Measurements from ENCODE around the gene FOXN1.

- TF ChIP-seq POLR2A (IDR thresholded peaks at IDR 0.05; ENCODE audit: low read depth, low read length) = no peak
- no peak for TF ChIP-seq SPI1 (IDR thresholded peaks at IDR 0.05; ENCODE audit: low read depth, low read length)
- no peak for TF ChIP-seq PAX5 (IDR thresholded peaks at IDR 0.05; ENCODE audit: insufficient read depth, low read length, severe bottlenecking)
Observed at GRCh38 chr17:28478712-28479615, 27.2 kb upstream of the FOXN1 start.

All from GM12891 (cell line).